Measurements from ENCODE around the gene PRLHR. TPM values are rescaled to one million over a fixed set of nuclear protein-coding genes. Genes with fewer than 3 reads are reported as not detected.

PRLHR gene
- total RNA-seq, 1 donor from 2014 or later, result not detected

DNA sequence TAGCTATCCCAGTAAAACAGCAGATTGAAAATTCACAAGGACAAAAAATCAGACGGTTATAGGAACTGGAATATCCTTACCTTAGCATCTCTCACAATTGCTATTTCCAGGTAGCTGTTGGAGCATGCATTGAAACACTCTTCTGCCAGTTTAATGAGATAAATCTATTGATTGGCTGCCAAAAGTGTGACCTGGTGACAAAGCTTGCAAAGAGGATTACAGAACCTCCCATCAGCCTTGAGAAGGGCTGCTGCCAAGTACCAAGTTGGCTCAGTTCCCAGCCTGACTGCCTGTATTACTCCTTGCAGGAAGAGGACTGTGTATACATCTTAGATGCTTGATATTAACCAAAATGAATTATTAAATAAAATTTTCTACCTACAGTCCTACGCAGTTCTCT, 5.1 kb downstream of the PRLHR start:
- ChIA-PET POLR2A (no interaction called here), CTCF (interaction anchor here (1.2 kb wide), 1 partner anchor 20 kb away, joined by 3 read pairs; no protein-coding TSS in a partner anchor)
- H3K4me3 Mint-ChIP-seq, result no peak overlapping the region
- no peak for TF ChIP-seq CTCF (IDR thresholded peaks at IDR 0.05)
- H3K4me1 Mint-ChIP-seq, result no peaks in the 10 kb centered on the region
- intact Hi-C loops (cut with micrococcal nuclease), result no loop called here
- no peaks in the 10 kb centered on the region for H3K36me3 Mint-ChIP-seq (ENCODE audit: low read depth)
- H3K27me3 Mint-ChIP-seq, result peaks cover 40% of the 10 kb centered on the region
- H3K27ac Mint-ChIP-seq, result no peak overlapping the region
- ATAC-seq (ENCODE audit: low read depth), result no peak
- no peak for DNase-seq
- H3K9me3 Mint-ChIP-seq, result no peaks in the 10 kb centered on the region

GRCh38 chr10:118587881-118588651, 7.4 kb downstream of the PRLHR start:
- ATAC-seq (ENCODE audit: low read depth), result no peak
- Mint-ChIP-seq H3K4me3 (no peak overlapping the region), H3K9me3 (no peaks in the 10 kb centered on the region), H3K36me3 (ENCODE audit: low read depth) (no peaks in the 10 kb centered on the region), H3K27me3 (peaks cover 18% of the 10 kb centered on the region), H3K27ac (no peak overlapping the region), H3K4me1 (no peaks in the 10 kb centered on the region)
- no peak for DNase-seq
- intact Hi-C loops (cut with micrococcal nuclease), result no loop called here
- ChIA-PET CTCF (no interaction called here), POLR2A (no interaction called here)
- no peak for TF ChIP-seq CTCF (IDR thresholded peaks at IDR 0.05)

DNA sequence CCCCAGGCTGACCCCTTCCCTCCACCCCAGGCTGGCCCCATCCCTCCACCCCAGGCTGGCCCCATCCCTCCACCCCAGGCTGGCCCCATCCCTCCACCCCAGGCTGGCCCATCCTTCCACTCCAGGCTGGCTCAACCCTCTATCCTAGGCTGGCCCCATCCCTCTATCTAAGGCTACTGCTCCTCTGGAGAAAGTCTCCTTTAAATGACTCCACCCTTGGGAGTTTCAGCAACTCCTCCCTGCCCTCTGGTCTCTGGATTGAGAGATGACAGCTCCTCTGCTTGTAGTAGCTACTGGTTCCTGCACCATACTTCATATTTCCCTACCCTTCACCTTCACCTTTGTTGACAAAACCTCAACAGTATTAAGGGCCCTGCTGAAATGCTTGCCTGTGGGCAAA, 8.5 kb downstream of the PRLHR start:
- no peak for TF ChIP-seq CTCF (IDR thresholded peaks at IDR 0.05)
- ATAC-seq (ENCODE audit: low read depth), result no peak
- H3K9me3 Mint-ChIP-seq, result no peaks in the 10 kb centered on the region
- no peak overlapping the region for H3K27ac Mint-ChIP-seq
- H3K4me1 Mint-ChIP-seq, result no peaks in the 10 kb centered on the region
- no peaks in the 10 kb centered on the region for H3K36me3 Mint-ChIP-seq (ENCODE audit: low read depth)
- no peak overlapping the region for H3K4me3 Mint-ChIP-seq
- peaks cover 10% of the 10 kb centered on the region for H3K27me3 Mint-ChIP-seq
- DNase-seq, result no peak
- intact Hi-C loops (cut with micrococcal nuclease), result no loop called here
- CTCF ChIA-PET, result no interaction called here
- POLR2A ChIA-PET, result no interaction called here

- Mint-ChIP-seq H3K27ac (no peak overlapping the region), H3K4me1 (no peaks in the 10 kb centered on the region), H3K27me3 (peaks cover 10% of the 10 kb centered on the region), H3K36me3 (ENCODE audit: low read depth) (no peaks in the 10 kb centered on the region), H3K4me3 (no peak overlapping the region), H3K9me3 (no peaks in the 10 kb centered on the region)
- ChIA-PET POLR2A (no interaction called here), CTCF (no interaction called here)
- ATAC-seq (ENCODE audit: low read depth) (no peak), DNase-seq (no peak)
- intact Hi-C loops (cut with micrococcal nuclease), result no loop called here
- TF ChIP-seq CTCF (IDR thresholded peaks at IDR 0.05), result no peak
Observed at GRCh38 chr10:118585794-118586193, 9.7 kb downstream of the PRLHR start.

- ChIA-PET CTCF (no interaction called here), POLR2A (no interaction called here)
- H3K4me1 Mint-ChIP-seq, result no peaks in the 10 kb centered on the region
- no peak overlapping the region for H3K4me3 Mint-ChIP-seq
- intact Hi-C loops (cut with micrococcal nuclease), result no loop called here
- no peak overlapping the region for H3K27ac Mint-ChIP-seq
- H3K9me3 Mint-ChIP-seq, result no peaks in the 10 kb centered on the region
- ATAC-seq (ENCODE audit: low read depth), result no peak
- H3K27me3 Mint-ChIP-seq, result peaks cover 10% of the 10 kb centered on the region
- TF ChIP-seq CTCF (IDR thresholded peaks at IDR 0.05), result no peak
- no peaks in the 10 kb centered on the region for H3K36me3 Mint-ChIP-seq (ENCODE audit: low read depth)
- no peak for DNase-seq
Observed at GRCh38 chr10:118585234-118585633, 10.2 kb downstream of the PRLHR start.
